ENCODE results near the gene ST8SIA2.

GRCh38 chr15:92410537-92410936 is 16.9 kb downstream of the ST8SIA2 start:
- TF ChIP-seq POLR2A (IDR thresholded peaks at IDR 0.05; ENCODE audit: low read depth, low read length) (no peak), CTCF (IDR thresholded peaks at IDR 0.05 in 2 of 3, conservative IDR thresholded peaks at IDR 0.05 in 1 of 3; ENCODE audit: control insufficient read depth in 2 of 3, extremely low read depth in 1 of 3, insufficient read depth in 1 of 3, low read depth in 3 of 3, low read length in 3 of 3) (no peak), TAF1 (IDR thresholded peaks at IDR 0.05; ENCODE audit: borderline replicate concordance, low read depth, low read length) (no peak), POLR2AphosphoS5 (IDR thresholded peaks at IDR 0.05; ENCODE audit: low read length) (no peak), CREB1 (IDR thresholded peaks at IDR 0.05; ENCODE audit: low read depth) (no peak), EED (IDR thresholded peaks at IDR 0.05; ENCODE audit: low read depth) (no peak), RAD21 (IDR thresholded peaks at IDR 0.05; ENCODE audit: insufficient read depth, low read depth, low read length) (no peak)
